ENCODE data around the gene NUMBL.
A peak's percentile ranks its signal among the peaks of the same experiment; 100 is the strongest.

Gene NUMBL

GRCh38 chr19:40703029-40703755, 12.7 kb upstream of the NUMBL start:
- Histone ChIP-seq H3K27me3 (ENCODE audit: control insufficient read depth in 2 of 2, insufficient read depth in 2 of 2, low read length in 2 of 2) (no peaks in the 10 kb centered on the region), H3K9me3 (ENCODE audit: control insufficient read depth in 2 of 2, low read length in 2 of 2) (no peaks in the 10 kb centered on the region), H3K4me3 (ENCODE audit: low read length in 2 of 2) (no peak overlapping the region), H3K36me3 (ENCODE audit: control insufficient read depth in 2 of 2, insufficient read depth in 2 of 2, low read length in 2 of 2) (peaks cover 43 to 55% of the 10 kb centered on the region in 2 donors), H3K4me1 (ENCODE audit: control insufficient read depth in 2 of 2, insufficient read depth in 2 of 2, low read length in 2 of 2) (no peaks in the 10 kb centered on the region), H3K27ac (ENCODE audit: low read depth in 2 of 2, low read length in 2 of 2) (no peak overlapping the region), H3K9ac (ENCODE audit: low read depth in 1 of 2, low read length in 2 of 2) (no peak overlapping the region)

DNA sequence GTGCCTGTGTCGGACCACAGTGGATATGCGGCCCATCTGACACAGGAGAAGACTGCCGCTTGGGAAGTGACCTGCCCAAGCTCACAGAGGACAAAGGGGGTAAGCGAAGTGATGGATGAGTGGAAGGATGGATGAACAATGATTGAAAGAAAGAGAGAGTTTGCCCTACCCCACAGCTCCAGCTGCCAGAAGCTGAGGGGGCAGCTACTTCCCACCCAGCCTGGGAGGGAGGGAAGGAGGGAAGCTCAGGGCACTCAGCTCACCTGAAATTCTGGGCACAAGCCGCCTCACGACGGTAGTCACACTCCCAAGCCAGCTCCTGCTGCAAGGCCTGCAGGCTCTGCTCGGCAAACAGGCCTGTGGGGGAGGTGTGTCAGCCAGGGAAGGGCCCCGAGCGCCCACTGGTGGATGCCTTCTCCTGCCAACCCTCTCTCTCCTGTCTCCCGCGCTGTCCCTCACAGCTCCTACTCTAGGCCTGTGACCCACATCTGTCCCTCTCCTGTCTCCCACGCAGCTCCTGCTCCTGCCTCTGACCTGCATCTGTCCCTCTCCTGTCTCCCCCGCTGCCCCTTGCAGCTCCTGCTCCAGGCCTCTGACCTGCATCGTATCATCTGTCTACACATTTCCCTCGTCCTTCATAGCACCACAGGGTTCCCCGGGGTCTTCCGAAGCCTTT, 12.0 kb upstream of the NUMBL start:
- Histone ChIP-seq H3K27ac (ENCODE audit: low read depth in 2 of 2, low read length in 2 of 2) (no peak overlapping the region), H3K9ac (ENCODE audit: low read depth in 1 of 2, low read length in 2 of 2) (peak overlapping the region in 1 of 2 donors; percentile 6), H3K4me1 (ENCODE audit: control insufficient read depth in 2 of 2, insufficient read depth in 2 of 2, low read length in 2 of 2) (no peaks in the 10 kb centered on the region), H3K4me3 (ENCODE audit: low read length in 2 of 2) (no peak overlapping the region), H3K36me3 (ENCODE audit: control insufficient read depth in 2 of 2, insufficient read depth in 2 of 2, low read length in 2 of 2) (peaks cover 40 to 49% of the 10 kb centered on the region in 2 donors), H3K9me3 (ENCODE audit: control insufficient read depth in 2 of 2, low read length in 2 of 2) (no peaks in the 10 kb centered on the region), H3K27me3 (ENCODE audit: control insufficient read depth in 2 of 2, insufficient read depth in 2 of 2, low read length in 2 of 2) (no peaks in the 10 kb centered on the region)

- H3K4me3 ChIP-seq (ENCODE audit: low read length in 2 of 2), result no peak overlapping the region
- no peaks in the 10 kb centered on the region for H3K4me1 ChIP-seq (ENCODE audit: control insufficient read depth in 2 of 2, insufficient read depth in 2 of 2, low read length in 2 of 2)
- no peak overlapping the region for H3K9ac ChIP-seq (ENCODE audit: low read depth in 1 of 2, low read length in 2 of 2)
- H3K9me3 ChIP-seq (ENCODE audit: control insufficient read depth in 2 of 2, low read length in 2 of 2), result no peaks in the 10 kb centered on the region
- no peaks in the 10 kb centered on the region for H3K27me3 ChIP-seq (ENCODE audit: control insufficient read depth in 2 of 2, insufficient read depth in 2 of 2, low read length in 2 of 2)
- peaks cover 40 to 49% of the 10 kb centered on the region in 2 donors for H3K36me3 ChIP-seq (ENCODE audit: control insufficient read depth in 2 of 2, insufficient read depth in 2 of 2, low read length in 2 of 2)
- H3K27ac ChIP-seq (ENCODE audit: low read depth in 2 of 2, low read length in 2 of 2), result no peak overlapping the region
Observed at GRCh38 chr19:40701758-40702157, 11.3 kb upstream of the NUMBL start.

DNA sequence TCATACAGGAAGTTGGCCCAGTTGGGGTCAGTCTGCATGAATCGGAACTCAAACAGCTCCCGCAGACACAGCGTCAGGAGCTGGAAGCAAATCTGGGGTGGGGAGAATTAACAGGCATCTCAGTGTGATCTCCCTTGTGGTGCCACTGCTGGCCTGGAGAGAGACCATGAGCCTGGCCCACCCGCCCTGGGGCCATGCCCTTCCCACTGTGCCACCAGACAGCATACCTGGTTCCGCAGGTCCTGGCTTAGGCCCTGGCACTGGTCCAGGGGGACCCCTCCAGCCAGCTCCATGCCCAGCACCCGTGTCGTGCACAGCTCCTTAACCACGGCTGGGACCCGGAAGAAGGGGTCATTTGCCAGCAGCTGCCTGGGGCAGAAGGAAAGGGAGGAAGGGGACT, 9.6 kb upstream of the NUMBL start:
- no peak overlapping the region for H3K27ac ChIP-seq (ENCODE audit: low read depth in 2 of 2, low read length in 2 of 2)
- no peak overlapping the region for H3K9ac ChIP-seq (ENCODE audit: low read depth in 1 of 2, low read length in 2 of 2)
- H3K4me3 ChIP-seq (ENCODE audit: low read length in 2 of 2), result no peak overlapping the region
- no peaks in the 10 kb centered on the region for H3K9me3 ChIP-seq (ENCODE audit: control insufficient read depth in 2 of 2, low read length in 2 of 2)
- peaks cover 38 to 42% of the 10 kb centered on the region in 2 donors for H3K36me3 ChIP-seq (ENCODE audit: control insufficient read depth in 2 of 2, insufficient read depth in 2 of 2, low read length in 2 of 2)
- H3K27me3 ChIP-seq (ENCODE audit: control insufficient read depth in 2 of 2, insufficient read depth in 2 of 2, low read length in 2 of 2), result no peaks in the 10 kb centered on the region
- H3K4me1 ChIP-seq (ENCODE audit: control insufficient read depth in 2 of 2, insufficient read depth in 2 of 2, low read length in 2 of 2), result no peaks in the 10 kb centered on the region

DNA sequence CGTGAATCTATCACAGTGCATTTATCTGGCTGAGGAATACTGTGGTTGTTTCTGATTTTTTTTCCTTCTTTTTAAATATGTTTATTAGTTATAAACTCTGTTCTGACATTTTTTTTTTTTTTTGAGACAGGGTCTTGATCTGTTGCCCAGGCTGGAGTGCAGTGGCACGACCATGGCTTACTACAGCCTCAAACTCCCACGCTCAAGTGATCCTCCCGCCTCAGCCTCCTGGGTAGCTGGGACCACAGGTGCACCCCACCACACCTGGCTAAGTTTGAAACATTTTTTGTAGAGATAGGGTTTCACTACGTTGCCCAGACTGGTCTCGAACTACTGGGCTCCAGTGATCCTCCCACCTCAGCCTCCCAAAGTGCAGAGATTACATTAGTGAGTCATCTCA, 6.6 kb upstream of the NUMBL start:
- peaks cover 25 to 26% of the 10 kb centered on the region in 2 donors for H3K36me3 ChIP-seq (ENCODE audit: control insufficient read depth in 2 of 2, insufficient read depth in 2 of 2, low read length in 2 of 2)
- H3K4me3 ChIP-seq (ENCODE audit: low read length in 2 of 2), result no peak overlapping the region
- H3K27me3 ChIP-seq (ENCODE audit: control insufficient read depth in 2 of 2, insufficient read depth in 2 of 2, low read length in 2 of 2), result no peaks in the 10 kb centered on the region
- H3K27ac ChIP-seq (ENCODE audit: low read depth in 2 of 2, low read length in 2 of 2), result no peak overlapping the region
- H3K9ac ChIP-seq (ENCODE audit: low read depth in 1 of 2, low read length in 2 of 2), result no peak overlapping the region
- H3K4me1 ChIP-seq (ENCODE audit: control insufficient read depth in 2 of 2, insufficient read depth in 2 of 2, low read length in 2 of 2), result no peaks in the 10 kb centered on the region
- H3K9me3 ChIP-seq (ENCODE audit: control insufficient read depth in 2 of 2, low read length in 2 of 2), result no peaks in the 10 kb centered on the region

DNA sequence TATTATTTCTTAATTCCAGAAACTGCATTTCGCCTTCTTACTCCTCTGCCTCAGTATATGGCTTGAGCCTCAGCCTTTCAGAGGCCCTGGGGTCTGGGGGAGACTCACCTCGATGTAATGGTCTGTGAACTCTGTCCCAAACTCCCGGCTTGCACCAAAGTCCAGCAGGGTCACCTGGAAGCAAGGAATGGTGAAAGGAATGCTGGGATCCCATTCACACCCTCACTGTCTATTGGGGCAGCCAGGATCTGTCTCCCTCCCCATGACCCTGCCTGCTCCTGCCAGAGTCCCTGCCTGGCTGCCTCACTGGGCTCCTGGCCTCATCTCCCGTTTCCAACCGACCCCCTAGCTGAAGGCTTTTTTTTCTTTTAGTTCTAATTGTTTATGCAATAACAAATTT, 5.4 kb upstream of the NUMBL start:
- Histone ChIP-seq H3K9me3 (ENCODE audit: control insufficient read depth in 2 of 2, low read length in 2 of 2) (no peaks in the 10 kb centered on the region), H3K27ac (ENCODE audit: low read depth in 2 of 2, low read length in 2 of 2) (no peak overlapping the region), H3K4me1 (ENCODE audit: control insufficient read depth in 2 of 2, insufficient read depth in 2 of 2, low read length in 2 of 2) (peaks cover 3 to 5% of the 10 kb centered on the region in 2 donors), H3K4me3 (ENCODE audit: low read length in 2 of 2) (no peak overlapping the region), H3K27me3 (ENCODE audit: control insufficient read depth in 2 of 2, insufficient read depth in 2 of 2, low read length in 2 of 2) (no peaks in the 10 kb centered on the region), H3K9ac (ENCODE audit: low read depth in 1 of 2, low read length in 2 of 2) (no peak overlapping the region), H3K36me3 (ENCODE audit: control insufficient read depth in 2 of 2, insufficient read depth in 2 of 2, low read length in 2 of 2) (peaks cover 19% of the 10 kb centered on the region in 2 donors)

DNA sequence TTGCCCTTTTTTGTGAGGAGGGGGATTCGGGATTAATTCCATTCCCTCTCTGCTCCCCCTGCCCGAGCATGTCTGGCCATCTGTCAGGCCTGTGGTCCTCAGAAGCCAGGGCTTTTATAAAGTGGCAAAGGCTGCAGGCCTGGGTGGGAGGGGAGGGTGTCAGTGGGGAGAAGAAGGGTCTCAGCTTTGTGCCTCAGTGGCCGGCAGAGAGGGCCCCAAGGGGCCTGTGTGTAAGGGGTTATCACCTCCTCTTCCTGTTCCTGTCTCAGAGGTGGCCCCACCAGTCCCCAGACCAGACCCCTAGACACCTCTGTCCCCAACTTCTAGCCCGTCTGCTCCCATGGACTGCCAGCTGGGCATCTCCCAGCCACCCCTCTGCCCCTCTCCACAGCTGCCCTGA, 3.4 kb upstream of the NUMBL start:
- Histone ChIP-seq H3K27me3 (ENCODE audit: control insufficient read depth in 2 of 2, insufficient read depth in 2 of 2, low read length in 2 of 2) (no peaks in the 10 kb centered on the region), H3K4me3 (ENCODE audit: low read length in 2 of 2) (no peak overlapping the region), H3K27ac (ENCODE audit: low read depth in 2 of 2, low read length in 2 of 2) (no peak overlapping the region), H3K36me3 (ENCODE audit: control insufficient read depth in 2 of 2, insufficient read depth in 2 of 2, low read length in 2 of 2) (peaks cover 13 to 14% of the 10 kb centered on the region in 2 donors), H3K4me1 (ENCODE audit: control insufficient read depth in 2 of 2, insufficient read depth in 2 of 2, low read length in 2 of 2) (peaks cover 7 to 14% of the 10 kb centered on the region in 2 donors), H3K9ac (ENCODE audit: low read depth in 1 of 2, low read length in 2 of 2) (no peak overlapping the region), H3K9me3 (ENCODE audit: control insufficient read depth in 2 of 2, low read length in 2 of 2) (no peaks in the 10 kb centered on the region)

GRCh38 chr19:40693150-40693788, 2.8 kb upstream of the NUMBL start:
- no peak overlapping the region for H3K9ac ChIP-seq (ENCODE audit: low read depth in 1 of 2, low read length in 2 of 2)
- no peaks in the 10 kb centered on the region for H3K9me3 ChIP-seq (ENCODE audit: control insufficient read depth in 2 of 2, low read length in 2 of 2)
- peaks cover 9 to 20% of the 10 kb centered on the region in 2 donors for H3K4me1 ChIP-seq (ENCODE audit: control insufficient read depth in 2 of 2, insufficient read depth in 2 of 2, low read length in 2 of 2)
- H3K27me3 ChIP-seq (ENCODE audit: control insufficient read depth in 2 of 2, insufficient read depth in 2 of 2, low read length in 2 of 2), result no peaks in the 10 kb centered on the region
- H3K4me3 ChIP-seq (ENCODE audit: low read length in 2 of 2), result no peak overlapping the region
- H3K36me3 ChIP-seq (ENCODE audit: control insufficient read depth in 2 of 2, insufficient read depth in 2 of 2, low read length in 2 of 2), result peaks cover 13 to 14% of the 10 kb centered on the region in 2 donors
- H3K27ac ChIP-seq (ENCODE audit: low read depth in 2 of 2, low read length in 2 of 2), result no peak overlapping the region

DNA sequence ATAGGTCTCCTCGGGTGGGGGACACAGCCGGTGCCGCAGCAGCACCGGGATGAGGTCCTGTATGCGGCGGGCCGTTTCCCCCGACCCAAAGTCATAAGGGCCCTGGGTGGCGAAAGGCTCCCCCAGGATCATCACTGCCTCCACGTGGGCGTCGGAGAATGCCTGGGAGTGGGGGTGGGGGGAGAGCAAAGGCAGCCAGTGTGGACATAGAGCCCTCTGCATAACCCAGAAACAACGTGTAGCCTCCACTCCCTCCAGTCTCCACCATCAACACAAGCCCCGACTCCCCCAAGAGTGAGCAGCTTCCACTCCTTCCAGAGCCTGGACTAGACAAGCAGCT, 1.7 kb upstream of the NUMBL start:
- no peak overlapping the region for H3K27ac ChIP-seq (ENCODE audit: low read depth in 2 of 2, low read length in 2 of 2)
- H3K9me3 ChIP-seq (ENCODE audit: control insufficient read depth in 2 of 2, low read length in 2 of 2), result no peaks in the 10 kb centered on the region
- no peaks in the 10 kb centered on the region for H3K27me3 ChIP-seq (ENCODE audit: control insufficient read depth in 2 of 2, insufficient read depth in 2 of 2, low read length in 2 of 2)
- H3K4me1 ChIP-seq (ENCODE audit: control insufficient read depth in 2 of 2, insufficient read depth in 2 of 2, low read length in 2 of 2), result peaks cover 19 to 30% of the 10 kb centered on the region in 2 donors
- H3K4me3 ChIP-seq (ENCODE audit: low read length in 2 of 2), result no peak overlapping the region
- peaks cover 13 to 18% of the 10 kb centered on the region in 2 donors for H3K36me3 ChIP-seq (ENCODE audit: control insufficient read depth in 2 of 2, insufficient read depth in 2 of 2, low read length in 2 of 2)
- H3K9ac ChIP-seq (ENCODE audit: low read depth in 1 of 2, low read length in 2 of 2), result no peak overlapping the region

All from mucosa of rectum (tissue), 2 donors.